Suprapubic skin (tissue), 3 donors: ENCODE data around the gene G6PC1.

Source experiments
- CTCF ChIP-seq, 2 donors: fragments of 200-600 bp in 1 of 2; fragments of 450-650 bp in 1 of 2; sonication (generic) in 1 of 2; IDR thresholded peaks; one replicate each; pipeline ENCODE4 v1.5.1; 2016 to 2019; ENCODE audit warnings: antibody characterized with exemption in 2 of 2, mild to moderate bottlenecking in 1 of 2, moderate library complexity in 1 of 2
- POLR2A ChIP-seq, 2 donors: fragments of 450-650 bp; IDR thresholded peaks; one replicate each; pipeline ENCODE4 v1.6.1; 2017; ENCODE audit warnings: antibody characterized with exemption in 2 of 2, mild to moderate bottlenecking in 2 of 2, moderate library complexity in 2 of 2

GRCh38 chr17:42866216-42866615 is 34.4 kb upstream of the G6PC1 start:
- no peak for TF ChIP-seq POLR2A (IDR thresholded peaks at IDR 0.05)
- no peak for TF ChIP-seq CTCF (IDR thresholded peaks at IDR 0.05)
